Myocyte (in vitro differentiated cells): ENCODE data around the gene PRR5L. TPM values are rescaled to one million over a fixed set of nuclear protein-coding genes. Genes with fewer than 3 reads are reported as not detected.

Experiments
- DNase-seq: peaks from one replicate; pipeline ENCODE4 v3.0.0-alpha.2; 2012; ENCODE audit warnings: low read depth
- total RNA-seq: library from RNA; depleted of rRNA; stranded (reverse); fragments of >200 nt; gene quantifications from 2 replicates; pipeline ENCODE4 v1.2.3, GENCODE V29; 2014

The PRR5L gene
- total RNA-seq, 1 donor from 2014 or later: 19.8 TPM

- DNase-seq: peak; percentile 92
These were observed 17.4 kb upstream of the PRR5L start for GRCh38 chr11:36278531-36279282.

- peak; percentile 64 for DNase-seq
These were observed 15.6 kb upstream of the PRR5L start for GRCh38 chr11:36280531-36280930.

GRCh38 chr11:36281850-36282249 is 14.2 kb upstream of the PRR5L start:
- DNase-seq: no peak

GRCh38 chr11:36282926-36283325 is 13.2 kb upstream of the PRR5L start:
- no peak for DNase-seq

- no peak for DNase-seq
These were observed 7.5 kb upstream of the PRR5L start for GRCh38 chr11:36288442-36289225.

GRCh38 chr11:36289226-36289852 is 6.7 kb upstream of the PRR5L start, which contains the start of gene COMMD9:
TSS of gene COMMD9 (minus strand) at chr11:36289424. CDS start at chr11:36289412, 12 bp downstream.
- DNase-seq: peak; percentile 93

GRCh38 chr11:36292311-36292722 is 3.8 kb upstream of the PRR5L start:
- DNase-seq: peak; percentile 54

GRCh38 chr11:36296884-36297543 is 926 bp downstream of the PRR5L start:
- DNase-seq: no peak

GRCh38 chr11:36300650-36301049 is 4.6 kb downstream of the PRR5L start:
- DNase-seq: peak; percentile 84

GRCh38 chr11:36304351-36304750 is 8.3 kb downstream of the PRR5L start:
- DNase-seq: no peak

GRCh38 chr11:36305047-36305446 is 9.0 kb downstream of the PRR5L start:
- no peak for DNase-seq

GRCh38 chr11:36306888-36307287 is 10.8 kb downstream of the PRR5L start:
- DNase-seq: peak; percentile 64

GRCh38 chr11:36308577-36308976 is 12.5 kb downstream of the PRR5L start:
- no peak for DNase-seq

- DNase-seq: no peak
These were observed 13.7 kb downstream of the PRR5L start for GRCh38 chr11:36309779-36310178.

GRCh38 chr11:36311926-36312595 is 16.0 kb downstream of the PRR5L start:
- peak; percentile 73 for DNase-seq

GRCh38 chr11:36312611-36313472 is 16.8 kb downstream of the PRR5L start:
- DNase-seq: peak; percentile 57

GRCh38 chr11:36313750-36314433 is 17.8 kb downstream of the PRR5L start:
- DNase-seq: peak; percentile 26

GRCh38 chr11:36314434-36314767 is 18.3 kb downstream of the PRR5L start:
- DNase-seq: no peak

- DNase-seq: no peak
These were observed 20.0 kb downstream of the PRR5L start for GRCh38 chr11:36316049-36316448.
